ENCODE measurements around the gene HDLBP.
"Not testable (repeated sequence)": the region's sequence is repeated elsewhere in the genome, so short reads cannot be mapped to it uniquely, and the experiment has no call there.

Gene HDLBP

DNA sequence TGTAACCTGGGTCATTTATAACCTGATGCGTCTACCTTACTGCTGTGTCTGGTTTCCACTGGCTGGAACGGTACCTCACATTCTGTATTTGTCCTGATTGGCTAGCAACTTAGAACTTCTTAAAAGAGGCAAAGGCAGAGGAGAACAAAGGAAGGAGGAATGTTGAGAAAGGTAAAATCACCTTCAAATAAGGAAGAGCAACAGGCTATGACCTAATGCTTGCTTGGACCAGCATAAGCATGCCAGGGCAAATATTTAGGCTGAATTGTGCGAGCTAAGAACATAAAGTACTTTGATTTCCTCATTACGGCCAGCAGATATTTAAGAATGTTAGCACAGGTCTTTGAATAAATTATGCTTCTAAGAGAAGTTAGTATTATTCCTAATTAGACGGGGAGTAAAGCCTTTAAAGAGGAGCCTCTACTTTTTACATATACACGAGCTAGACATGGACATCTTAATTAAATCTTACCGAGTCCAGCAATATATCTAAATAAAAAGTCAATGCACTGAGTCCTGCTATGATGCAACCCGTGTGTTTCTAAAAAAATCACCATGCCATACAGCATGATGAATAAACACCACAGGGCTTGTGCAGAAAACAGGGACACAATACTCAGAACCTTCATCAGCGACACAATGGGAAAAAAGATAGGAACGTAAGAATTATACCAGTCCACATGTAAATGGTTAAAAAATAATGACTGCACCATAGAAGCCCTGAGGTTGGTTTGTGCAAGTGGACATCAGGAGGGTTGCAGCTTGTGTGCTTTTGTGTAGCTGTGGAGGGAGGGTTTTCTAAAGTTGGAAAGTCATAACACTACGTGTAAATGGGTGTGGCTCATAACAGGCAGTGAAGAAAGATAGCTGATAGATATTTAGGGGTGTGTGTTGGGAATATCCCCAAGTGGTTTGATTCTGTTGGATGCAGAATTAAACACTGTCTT lies 14.5 kb upstream of the HDLBP start:
- no peak for FAIRE-seq

DNA sequence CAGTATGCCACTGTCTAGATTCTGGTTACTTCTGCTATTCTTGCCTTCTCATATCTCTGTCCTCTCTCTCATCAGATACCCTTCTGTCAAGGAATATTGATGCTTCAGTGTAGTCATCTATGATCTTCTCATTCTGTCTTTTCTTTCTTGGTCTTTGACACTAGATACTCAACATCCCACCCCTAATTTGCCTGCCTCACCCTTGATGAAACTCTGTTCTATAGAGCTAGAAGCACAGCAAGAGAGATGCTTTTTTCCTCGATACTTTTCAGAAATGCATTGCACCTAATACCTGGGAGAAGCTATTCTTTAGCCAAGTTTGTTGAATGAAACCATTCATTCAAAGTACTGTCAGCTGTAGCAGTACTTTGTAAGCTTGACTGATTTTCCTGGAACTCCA lies 9.8 kb upstream of the HDLBP start:
- no peak for FAIRE-seq

DNA sequence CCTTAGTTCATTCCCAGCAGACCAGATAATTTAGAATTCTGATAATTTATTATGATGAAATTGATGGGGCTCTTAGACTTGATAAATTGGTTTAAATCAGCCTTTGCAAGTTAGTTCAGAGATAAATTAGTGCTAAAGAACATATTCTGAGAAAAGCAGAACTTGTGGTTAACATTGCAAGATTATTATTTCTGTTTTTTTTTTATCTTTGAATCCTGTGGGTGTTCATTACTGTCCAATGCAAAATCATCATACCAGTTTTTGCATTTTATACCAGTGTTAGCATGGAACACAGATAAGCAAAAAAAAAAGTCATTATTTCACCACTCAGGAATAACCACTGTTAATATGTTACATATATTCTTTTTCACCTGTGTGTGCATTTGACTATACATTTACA lies 9.3 kb upstream of the HDLBP start:
- FAIRE-seq: no peak

DNA sequence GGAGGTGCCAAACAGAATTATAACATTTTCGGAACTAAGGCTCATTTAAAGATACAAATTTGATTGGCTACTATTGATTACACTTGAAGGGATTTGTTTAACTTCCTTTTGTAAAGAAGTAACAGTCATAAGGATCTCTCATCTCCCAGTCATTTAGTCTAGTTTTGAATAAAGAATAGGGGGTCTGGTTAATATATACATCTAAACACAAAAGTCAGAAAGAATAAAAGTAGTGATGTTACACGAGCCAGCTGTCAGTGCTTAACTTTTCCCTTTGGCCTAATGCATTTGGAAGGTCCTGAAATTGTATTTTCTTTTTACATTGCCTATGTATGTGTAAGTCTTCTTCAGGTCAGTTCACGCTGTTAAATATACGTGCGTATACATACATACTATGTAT lies 8.3 kb upstream of the HDLBP start:
- no peak for FAIRE-seq

- no peak for FAIRE-seq
These were observed 6.4 kb upstream of the HDLBP start for GRCh38 chr2:241321886-241322285.

- no peak for FAIRE-seq
These were observed 5.6 kb upstream of the HDLBP start for GRCh38 chr2:241321033-241321432.

- FAIRE-seq: no peak
These were observed 4.9 kb upstream of the HDLBP start for GRCh38 chr2:241320394-241320793.

- FAIRE-seq: not testable (repeated sequence)
These were observed 3.4 kb upstream of the HDLBP start for GRCh38 chr2:241318830-241319229.

- no peak for FAIRE-seq
These were observed 1.9 kb upstream of the HDLBP start for GRCh38 chr2:241317391-241317790.

DNA sequence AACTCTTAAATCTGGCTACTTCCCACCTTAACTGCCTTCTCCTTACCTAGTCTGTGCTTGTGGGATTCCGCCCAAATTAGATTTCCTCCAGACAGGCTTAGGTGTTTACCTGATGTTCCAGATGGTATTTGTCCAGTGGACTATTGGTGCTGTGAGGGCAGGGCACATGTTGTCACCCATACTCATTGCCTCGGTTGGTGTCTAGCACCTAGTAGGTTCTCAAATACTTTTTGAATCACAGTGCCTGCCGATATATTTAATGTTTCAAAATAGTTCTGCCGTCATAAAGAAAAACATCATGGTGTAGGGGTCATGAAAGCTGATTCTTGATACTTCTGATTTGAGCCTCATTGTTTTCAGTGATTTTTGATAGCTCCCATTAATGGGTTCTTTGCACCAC lies 1.4 kb upstream of the HDLBP start:
- no peak for FAIRE-seq

DNA sequence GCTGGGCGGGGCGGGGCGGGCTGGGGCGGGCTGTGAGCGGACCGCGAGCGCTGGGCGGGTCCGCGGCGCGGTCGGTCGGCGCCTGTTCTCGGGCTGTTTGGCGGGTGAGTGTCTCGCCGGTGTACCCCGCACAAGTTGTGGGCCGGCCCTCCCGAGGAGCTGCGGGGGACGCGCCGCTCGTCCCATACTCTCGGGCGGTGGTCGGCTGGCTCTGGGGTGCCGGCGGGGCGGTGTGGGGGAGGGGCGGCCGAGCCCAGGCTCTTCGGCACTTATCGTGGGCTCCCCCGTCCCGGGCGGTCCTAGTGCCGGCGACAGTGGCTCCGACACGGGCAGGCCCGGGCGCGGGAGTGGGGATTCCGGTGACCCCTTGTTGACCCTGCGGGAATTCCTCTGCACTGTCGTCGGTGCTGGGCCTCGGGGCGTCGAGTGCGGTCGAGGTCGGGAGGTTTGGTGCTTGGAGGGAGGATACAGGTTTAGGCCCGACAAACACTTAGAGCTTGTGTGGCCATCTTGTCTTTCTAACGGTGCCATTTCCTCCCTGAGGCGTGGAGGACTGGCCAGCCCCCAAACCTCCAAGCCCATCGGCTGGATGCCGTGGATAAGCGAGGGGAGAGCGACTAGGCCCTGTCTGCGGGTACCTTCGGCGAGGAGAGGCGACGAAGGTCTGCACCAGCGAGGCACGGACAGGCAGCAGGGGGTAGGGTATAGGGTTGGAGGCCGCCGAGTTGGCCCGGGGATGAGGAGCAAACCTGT lies 583 bp upstream of the HDLBP start, which contains the start of gene SEPTIN2:
Gene SEPTIN2, plus strand, starts transcription at position 47 of the 753 bp plus-strand sequence. CDS start 8,308 bp downstream, outside the sequence.
- FAIRE-seq: no peak

- FAIRE-seq: no peak
These were observed 1.0 kb downstream of the HDLBP start for GRCh38 chr2:241314226-241315092.

DNA sequence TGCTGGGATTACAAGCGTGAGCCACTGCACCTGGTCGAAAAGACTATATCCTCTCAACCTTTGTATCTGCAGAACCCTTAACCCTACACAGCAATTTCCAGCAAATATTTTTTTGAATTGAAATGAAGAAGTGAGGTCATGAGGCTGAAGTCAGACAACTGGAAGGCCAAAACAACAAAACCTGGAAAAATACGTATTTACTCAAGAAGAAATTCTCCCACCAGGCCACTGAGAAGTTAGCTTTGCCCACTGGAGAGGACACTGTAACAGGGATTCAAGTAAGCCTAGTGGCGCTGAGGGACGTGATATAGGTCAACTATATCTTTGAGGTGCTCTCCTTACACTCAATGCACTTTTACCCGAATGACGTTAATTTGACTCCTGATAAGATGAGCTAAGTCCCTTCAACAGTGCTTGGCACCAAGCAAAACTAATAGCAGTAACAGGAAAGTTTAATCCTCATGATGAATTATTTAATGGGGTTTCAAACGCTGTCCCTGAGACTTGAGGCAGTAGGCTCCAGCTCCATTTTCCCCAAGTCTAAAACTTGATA lies 1.9 kb downstream of the HDLBP start:
- no peak for FAIRE-seq

DNA sequence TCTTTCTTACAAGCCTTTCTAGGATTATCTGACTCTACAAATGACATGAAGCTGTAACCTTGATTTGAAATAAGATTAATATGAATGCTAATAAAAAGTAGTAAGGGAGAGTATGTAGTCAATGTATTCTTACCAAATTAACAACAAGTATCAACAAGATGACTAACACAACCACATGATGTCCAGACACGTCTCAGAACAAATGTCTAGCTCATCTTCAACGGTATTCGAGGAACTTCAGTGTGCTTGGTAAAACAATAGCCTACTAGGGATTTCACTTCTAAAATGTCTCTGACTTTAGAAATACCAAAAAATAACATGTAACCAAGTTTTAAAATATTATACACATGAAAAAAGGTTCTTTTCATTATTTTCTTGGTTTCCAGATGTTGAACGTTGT lies 3.4 kb downstream of the HDLBP start:
- FAIRE-seq: no peak

DNA sequence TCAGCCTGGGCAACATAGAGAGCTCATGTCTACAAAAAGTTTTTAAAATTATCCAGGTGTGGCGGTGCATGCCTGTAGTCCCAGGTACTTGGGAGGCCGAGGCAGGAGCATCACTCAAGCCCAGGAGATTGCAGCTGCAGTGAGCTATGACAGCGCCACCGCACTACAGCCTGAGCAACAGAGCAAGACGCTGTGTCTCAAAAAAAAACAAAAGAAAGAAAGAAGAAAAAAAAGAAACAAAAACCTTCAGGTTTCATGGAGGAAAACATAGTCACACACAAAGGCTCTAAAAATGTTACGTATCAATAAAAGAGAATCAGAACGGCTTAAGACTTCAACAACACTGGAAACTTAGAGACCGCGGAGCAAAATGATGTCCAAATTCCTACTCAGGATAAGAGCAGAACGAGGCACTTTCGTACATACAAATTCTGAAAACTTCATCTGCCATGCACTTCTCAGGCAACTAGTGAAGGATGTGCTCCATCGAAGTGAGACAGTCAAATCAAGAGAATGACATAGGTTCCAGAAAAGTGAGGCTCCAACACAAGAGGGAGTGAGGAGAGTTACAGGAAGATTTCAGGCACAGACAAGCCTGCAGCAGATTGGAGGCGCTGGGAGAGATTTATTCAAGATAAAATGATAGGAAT lies 4.4 kb downstream of the HDLBP start:
- FAIRE-seq: no peak

- FAIRE-seq: no peak
These were observed 5.8 kb downstream of the HDLBP start for GRCh38 chr2:241309684-241310117.

DNA sequence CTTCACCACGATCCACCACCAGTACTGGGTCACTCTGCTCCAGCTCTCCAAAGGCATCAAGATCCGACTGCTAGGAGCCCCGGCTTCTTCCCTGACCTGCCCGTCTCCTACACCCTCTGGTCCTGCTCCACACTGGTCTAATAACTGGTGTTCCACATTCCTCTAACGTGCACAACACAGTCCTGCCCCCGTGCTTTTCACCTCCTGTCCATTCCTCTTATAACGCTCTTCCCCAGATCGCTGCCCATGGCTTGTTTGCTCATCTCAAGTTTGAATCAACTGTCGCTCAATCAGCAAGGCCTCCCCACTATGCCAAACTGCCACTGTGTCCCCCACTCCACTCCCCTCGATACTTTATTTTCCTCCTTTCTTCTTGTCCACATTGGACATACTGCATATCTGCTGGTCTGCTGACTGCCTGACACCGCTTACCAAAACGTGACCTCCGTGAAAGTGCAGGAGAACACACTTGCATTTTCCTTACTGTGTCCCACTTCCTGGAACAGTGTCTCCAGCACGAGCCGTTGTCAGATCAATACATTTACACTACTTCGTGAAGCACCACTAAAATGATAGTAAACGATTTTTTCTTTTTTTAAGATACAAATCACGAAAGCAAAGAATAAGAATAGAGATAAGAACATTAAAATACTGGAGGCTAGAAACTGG lies 6.5 kb downstream of the HDLBP start:
- no peak for FAIRE-seq

DNA sequence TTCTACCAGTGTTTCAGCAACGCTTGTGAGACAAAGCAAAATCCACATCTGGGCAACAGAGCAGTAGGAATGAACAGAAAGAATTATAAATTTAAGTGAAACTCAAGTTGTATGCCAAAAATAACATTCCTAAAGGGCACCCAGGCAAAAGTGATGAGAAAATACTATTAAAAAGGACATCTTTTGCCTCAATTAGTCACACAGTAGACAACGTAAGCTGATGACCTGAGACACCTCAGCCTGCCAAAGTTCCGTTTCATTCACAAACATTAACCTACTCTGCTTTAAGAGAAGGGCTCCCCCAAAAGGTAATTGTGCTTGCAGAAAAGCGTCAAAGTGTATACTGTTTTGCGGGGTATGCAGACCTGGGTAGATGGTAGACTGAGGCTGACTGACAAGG lies 7.2 kb downstream of the HDLBP start:
- no peak for FAIRE-seq

DNA sequence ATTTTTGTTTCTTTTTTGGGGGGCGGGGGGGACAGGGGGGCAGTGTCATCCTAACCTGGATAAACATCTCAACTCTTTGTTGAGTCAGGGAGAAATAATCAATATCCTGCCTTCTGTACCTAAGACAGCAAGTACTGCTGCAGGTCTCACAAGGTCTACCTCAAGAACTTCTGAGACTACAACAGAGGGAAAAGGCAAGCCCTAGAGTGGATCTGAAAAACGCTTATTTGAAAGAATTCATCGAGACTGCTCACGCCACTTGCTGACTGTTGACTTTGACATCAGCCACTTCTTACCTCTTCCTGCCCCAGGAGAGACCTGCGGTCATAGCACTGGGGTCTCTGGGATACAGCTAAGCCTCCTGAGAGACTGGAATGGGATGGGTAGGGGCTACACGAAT lies 8.4 kb downstream of the HDLBP start:
- no peak for FAIRE-seq

DNA sequence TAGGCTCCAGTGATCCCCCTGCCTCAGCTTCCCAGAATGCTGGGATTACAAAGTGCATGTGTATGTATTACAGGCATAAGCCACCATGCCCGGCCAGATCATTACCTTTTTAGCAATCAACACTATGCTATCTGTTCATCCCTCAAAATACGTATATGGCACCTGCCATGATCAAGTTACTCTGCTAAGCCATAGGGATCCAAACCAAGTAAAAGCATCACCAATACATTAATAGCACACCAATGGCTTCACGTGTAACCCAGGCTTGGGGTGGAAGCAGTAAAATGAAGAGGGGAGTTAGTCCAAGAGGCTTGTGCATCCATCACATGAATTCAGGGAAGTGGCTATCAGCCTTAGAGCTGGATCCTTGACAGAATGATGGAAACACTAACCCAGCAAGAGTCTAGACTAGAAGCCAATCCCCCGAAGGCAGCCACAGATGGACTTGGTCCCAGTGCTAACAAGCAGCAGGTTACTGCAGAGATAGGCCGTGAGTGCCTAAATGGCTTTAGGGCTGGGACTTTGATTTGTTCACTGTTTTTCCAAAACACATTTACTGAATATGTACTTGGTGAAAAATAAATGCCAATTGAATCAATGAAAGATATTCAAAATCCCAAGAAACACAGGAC lies 11.3 kb downstream of the HDLBP start:
- no peak for FAIRE-seq

All from G401.6 (cell line).